Ishikawa (cell line): ENCODE measurements around the gene SMARCC1.

ENCODE experiments used
- CEBPB ChIP-seq: IDR thresholded peaks from 2 replicates; pipeline ENCODE4 v1.6.1; 2012
- CREB1 ChIP-seq: IDR thresholded peaks from 2 replicates; pipeline ENCODE4 v1.6.1; 2012; ENCODE audit warnings: low read depth
- EGR1 ChIP-seq: IDR thresholded peaks from 2 replicates; pipeline ENCODE4 v1.6.1; 2012
- EP300 ChIP-seq: IDR thresholded peaks from 2 replicates; pipeline ENCODE4 v1.6.1; 2012; ENCODE audit warnings: borderline replicate concordance
- FOXM1 ChIP-seq: IDR thresholded peaks from 2 replicates; pipeline ENCODE4 v1.6.1; 2012; ENCODE audit warnings: low read depth, borderline replicate concordance
- NFIC ChIP-seq: IDR thresholded peaks from 2 replicates; pipeline ENCODE4 v1.6.1; 2012
- RAD21 ChIP-seq: IDR thresholded peaks from 2 replicates; pipeline ENCODE4 v1.6.1; 2012; ENCODE audit warnings: low read depth
- TAF1 ChIP-seq: IDR thresholded peaks from 2 replicates; pipeline ENCODE4 v1.6.1; 2012; ENCODE audit warnings: low read depth, mild to moderate bottlenecking
- TCF12 ChIP-seq: IDR thresholded peaks from 2 replicates; pipeline ENCODE4 v1.6.1; 2012; ENCODE audit warnings: low read depth
- TEAD4 ChIP-seq: IDR thresholded peaks from 2 replicates; pipeline ENCODE4 v1.6.1; 2012
- USF1 ChIP-seq: IDR thresholded peaks from 2 replicates; pipeline ENCODE4 v1.6.1; 2012
- YY1 ChIP-seq: IDR thresholded peaks from 2 replicates; pipeline ENCODE4 v1.6.1; 2012; ENCODE audit warnings: low read depth
- ZBTB7A ChIP-seq: IDR thresholded peaks from 2 replicates; pipeline ENCODE4 v1.6.1; 2012; ENCODE audit warnings: low read depth
- TF ChIP-seq, protein P1 (sequence below): IDR thresholded peaks from 2 replicates; pipeline ENCODE4 v1.6.1; 2012; ENCODE audit warnings: low read depth, mild to moderate bottlenecking
- TF ChIP-seq, protein P2 (sequence below): IDR thresholded peaks from 2 replicates; pipeline ENCODE4 v1.6.1; 2012

The SMARCC1 gene

GRCh38 chr3:47568901-47569300 is 212.8 kb downstream of the SMARCC1 start:
- TF ChIP-seq FOXM1 (no peak), TCF12 (no peak), RAD21 (no peak), CEBPB (no peak), TAF1 (no peak), NFIC (no peak), CREB1 (no peak), USF1 (no peak), ZBTB7A (no peak), YY1 (no peak), EP300 (no peak), TEAD4 (no peak), EGR1 (no peak)
- TF ChIP-seq, protein P1, sequence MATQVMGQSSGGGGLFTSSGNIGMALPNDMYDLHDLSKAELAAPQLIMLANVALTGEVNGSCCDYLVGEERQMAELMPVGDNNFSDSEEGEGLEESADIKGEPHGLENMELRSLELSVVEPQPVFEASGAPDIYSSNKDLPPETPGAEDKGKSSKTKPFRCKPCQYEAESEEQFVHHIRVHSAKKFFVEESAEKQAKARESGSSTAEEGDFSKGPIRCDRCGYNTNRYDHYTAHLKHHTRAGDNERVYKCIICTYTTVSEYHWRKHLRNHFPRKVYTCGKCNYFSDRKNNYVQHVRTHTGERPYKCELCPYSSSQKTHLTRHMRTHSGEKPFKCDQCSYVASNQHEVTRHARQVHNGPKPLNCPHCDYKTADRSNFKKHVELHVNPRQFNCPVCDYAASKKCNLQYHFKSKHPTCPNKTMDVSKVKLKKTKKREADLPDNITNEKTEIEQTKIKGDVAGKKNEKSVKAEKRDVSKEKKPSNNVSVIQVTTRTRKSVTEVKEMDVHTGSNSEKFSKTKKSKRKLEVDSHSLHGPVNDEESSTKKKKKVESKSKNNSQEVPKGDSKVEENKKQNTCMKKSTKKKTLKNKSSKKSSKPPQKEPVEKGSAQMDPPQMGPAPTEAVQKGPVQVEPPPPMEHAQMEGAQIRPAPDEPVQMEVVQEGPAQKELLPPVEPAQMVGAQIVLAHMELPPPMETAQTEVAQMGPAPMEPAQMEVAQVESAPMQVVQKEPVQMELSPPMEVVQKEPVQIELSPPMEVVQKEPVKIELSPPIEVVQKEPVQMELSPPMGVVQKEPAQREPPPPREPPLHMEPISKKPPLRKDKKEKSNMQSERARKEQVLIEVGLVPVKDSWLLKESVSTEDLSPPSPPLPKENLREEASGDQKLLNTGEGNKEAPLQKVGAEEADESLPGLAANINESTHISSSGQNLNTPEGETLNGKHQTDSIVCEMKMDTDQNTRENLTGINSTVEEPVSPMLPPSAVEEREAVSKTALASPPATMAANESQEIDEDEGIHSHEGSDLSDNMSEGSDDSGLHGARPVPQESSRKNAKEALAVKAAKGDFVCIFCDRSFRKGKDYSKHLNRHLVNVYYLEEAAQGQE = no peak
- TF ChIP-seq, protein P2, sequence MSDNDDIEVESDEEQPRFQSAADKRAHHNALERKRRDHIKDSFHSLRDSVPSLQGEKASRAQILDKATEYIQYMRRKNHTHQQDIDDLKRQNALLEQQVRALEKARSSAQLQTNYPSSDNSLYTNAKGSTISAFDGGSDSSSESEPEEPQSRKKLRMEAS = no peak

GRCh38 chr3:47567149-47567548 is 214.5 kb downstream of the SMARCC1 start:
- TF ChIP-seq RAD21 (no peak), NFIC (no peak), YY1 (no peak), TAF1 (no peak)
- TF ChIP-seq, protein P1 = no peak

GRCh38 chr3:47566667-47567066 is 215.0 kb downstream of the SMARCC1 start:
- TF ChIP-seq CREB1 = no peak
- TF ChIP-seq, protein P1 = no peak
- no peak for TF ChIP-seq TCF12
- TF ChIP-seq, protein P2 = no peak
- TF ChIP-seq ZBTB7A = no peak
- TF ChIP-seq RAD21 = no peak
- TF ChIP-seq CEBPB = no peak
- TF ChIP-seq YY1 = no peak
- no peak for TF ChIP-seq TAF1
- TF ChIP-seq EP300 = no peak

- TF ChIP-seq TEAD4 = no peak
- TF ChIP-seq YY1 = no peak
- TF ChIP-seq TAF1 = no peak
- no peak for TF ChIP-seq NFIC
- TF ChIP-seq CREB1 = no peak
- no peak for TF ChIP-seq USF1
- TF ChIP-seq, protein P1 = no peak
- no peak for TF ChIP-seq RAD21
- TF ChIP-seq CEBPB = no peak
- no peak for TF ChIP-seq FOXM1
Measured at GRCh38 chr3:47565734-47566550, 215.8 kb downstream of the SMARCC1 start.
